BJ (cell line): ENCODE data around the gene STIM1. TPM values are rescaled to one million over a fixed set of nuclear protein-coding genes. Genes with fewer than 3 reads are reported as not detected.

Experiments used
- CTCF ChIA-PET: fragments of 350-600 bp; formaldehyde crosslinking; extraction: SDS; loops from one replicate; lab custom pipeline; 2021; ENCODE audit warnings: antibody characterized with exemption, inconsistent platforms; lab: Yijun Ruan, JAX
- POLR2A ChIA-PET: fragments of 300-600 bp; sonication (Branson Sonifier 250); formaldehyde crosslinking; extraction: SDS; loops from one replicate; lab custom pipeline; 2021; ENCODE audit warnings: antibody characterized with exemption; lab: Charles Lee
- DNase-seq: peaks from one replicate; pipeline ENCODE4 v3.0.0-alpha.2; 2011; ENCODE audit warnings: low read depth
- H3K27me3 ChIP-seq: 2 replicates; pipeline ENCODE4 v1.6.0; 2011; ENCODE audit warnings: low read length; ENCODE audit not compliant: control insufficient read depth, insufficient read depth
- H3K36me3 ChIP-seq: 2 replicates; pipeline ENCODE4 v1.5.1; 2011; ENCODE audit warnings: low read length; ENCODE audit not compliant: control insufficient read depth, insufficient read depth
- H3K4me3 ChIP-seq: 2 replicates; pipeline ENCODE4 v1.5.1; 2011; ENCODE audit warnings: low read depth, mild to moderate bottlenecking, control low read depth, low read length
- polyA plus RNA-seq: library from polyadenylated mRNA; depleted of rRNA; stranded (reverse); fragments of >200 nt; gene quantifications from 2 replicates; pipeline ENCODE4 v1.2.3, GENCODE V29; 2011
- TF ChIP-seq, protein P1 (sequence below): IDR thresholded peaks from 2 replicates; pipeline ENCODE4 v1.5.1; 2011; ENCODE audit warnings: low read depth, mild to moderate bottlenecking, control low read depth, inconsistent platforms, low read length, moderate library complexity; ENCODE audit not compliant: insufficient read depth

The STIM1 gene
- polyA plus RNA-seq, 1 experiment = 54.6 TPM

DNA sequence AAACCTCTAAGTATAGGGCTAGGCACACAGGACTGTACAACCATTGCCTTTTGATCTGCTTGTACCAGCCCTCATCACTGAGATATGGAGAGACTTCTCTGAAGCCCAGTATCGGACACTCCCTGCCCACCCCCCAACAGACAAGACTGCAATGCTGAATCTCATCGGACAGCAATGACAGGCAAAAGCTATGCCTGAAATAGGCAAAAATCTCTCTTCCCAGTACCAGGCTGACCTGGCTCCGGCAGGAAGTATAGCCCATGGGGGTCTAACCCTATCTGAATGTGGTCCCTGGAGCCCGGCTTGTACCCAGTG is 21.2 kb upstream of the STIM1 start:
- CTCF ChIA-PET = interaction anchor here (1.8 kb wide), 1 partner anchor 26 kb away, joined by 8 read pairs; the partner anchor contains the start of gene PGAP2

DNA sequence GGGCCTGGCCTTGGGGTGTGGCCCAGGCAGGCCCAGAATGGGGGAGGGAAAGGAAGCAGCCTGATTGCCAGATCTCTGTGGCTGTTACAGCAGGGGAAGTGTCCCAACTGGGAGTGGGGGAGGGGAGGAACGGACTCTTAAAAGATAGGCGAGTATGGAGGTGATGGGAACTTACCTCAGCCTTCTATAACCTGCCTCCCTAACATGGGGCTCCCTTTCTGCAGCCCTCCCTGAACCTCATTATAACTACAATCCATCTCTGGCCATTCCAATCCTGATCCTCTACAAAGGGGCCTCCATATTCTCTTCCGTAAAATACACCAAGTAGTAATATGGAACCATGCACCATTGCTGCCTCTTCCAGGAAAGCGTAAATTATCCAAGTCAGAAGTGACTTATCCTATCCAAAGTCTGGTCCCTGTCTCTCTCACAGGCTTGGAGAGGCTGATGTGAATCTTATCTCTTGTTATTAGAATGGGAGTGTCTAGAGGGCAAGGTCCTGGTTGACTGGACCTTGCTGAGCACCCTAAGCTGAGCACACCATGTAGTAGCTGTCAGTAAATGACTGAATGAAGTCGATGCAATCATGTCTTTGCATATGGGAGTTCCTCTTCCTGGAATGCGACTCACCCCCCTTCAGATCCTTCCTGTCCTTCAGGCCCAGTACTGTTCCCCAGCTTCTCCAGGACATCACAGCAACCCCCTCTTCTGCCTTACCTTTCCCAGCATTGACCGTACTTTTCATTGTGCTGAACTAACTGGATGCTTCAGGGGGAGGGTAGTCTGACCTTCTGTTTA is 20.6 kb upstream of the STIM1 start:
- H3K4me3 ChIP-seq = no peak overlapping the region
- DNase-seq = no peak
- H3K27me3 ChIP-seq = no peaks in the 10 kb centered on the region
- TF ChIP-seq, protein P1, sequence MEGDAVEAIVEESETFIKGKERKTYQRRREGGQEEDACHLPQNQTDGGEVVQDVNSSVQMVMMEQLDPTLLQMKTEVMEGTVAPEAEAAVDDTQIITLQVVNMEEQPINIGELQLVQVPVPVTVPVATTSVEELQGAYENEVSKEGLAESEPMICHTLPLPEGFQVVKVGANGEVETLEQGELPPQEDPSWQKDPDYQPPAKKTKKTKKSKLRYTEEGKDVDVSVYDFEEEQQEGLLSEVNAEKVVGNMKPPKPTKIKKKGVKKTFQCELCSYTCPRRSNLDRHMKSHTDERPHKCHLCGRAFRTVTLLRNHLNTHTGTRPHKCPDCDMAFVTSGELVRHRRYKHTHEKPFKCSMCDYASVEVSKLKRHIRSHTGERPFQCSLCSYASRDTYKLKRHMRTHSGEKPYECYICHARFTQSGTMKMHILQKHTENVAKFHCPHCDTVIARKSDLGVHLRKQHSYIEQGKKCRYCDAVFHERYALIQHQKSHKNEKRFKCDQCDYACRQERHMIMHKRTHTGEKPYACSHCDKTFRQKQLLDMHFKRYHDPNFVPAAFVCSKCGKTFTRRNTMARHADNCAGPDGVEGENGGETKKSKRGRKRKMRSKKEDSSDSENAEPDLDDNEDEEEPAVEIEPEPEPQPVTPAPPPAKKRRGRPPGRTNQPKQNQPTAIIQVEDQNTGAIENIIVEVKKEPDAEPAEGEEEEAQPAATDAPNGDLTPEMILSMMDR = no peak
- peaks cover 6% of the 10 kb centered on the region for H3K36me3 ChIP-seq
- ChIA-PET POLR2A (no interaction called here), CTCF (interaction anchor here (0.7 to 3.1 kb wide), 5 partner anchors 10 to 238 kb away, joined by 3 to 16 read pairs (median 4); partner anchors contain the start of gene PGAP2)

More for the DNA sequence above, 21.2 kb upstream of the STIM1 start:
- no peaks in the 10 kb centered on the region for H3K27me3 ChIP-seq
- DNase-seq = no peak
- no peak overlapping the region for H3K4me3 ChIP-seq
- POLR2A ChIA-PET = no interaction called here
- H3K36me3 ChIP-seq = peaks cover 6% of the 10 kb centered on the region
- TF ChIP-seq, protein P1 = no peak

DNA sequence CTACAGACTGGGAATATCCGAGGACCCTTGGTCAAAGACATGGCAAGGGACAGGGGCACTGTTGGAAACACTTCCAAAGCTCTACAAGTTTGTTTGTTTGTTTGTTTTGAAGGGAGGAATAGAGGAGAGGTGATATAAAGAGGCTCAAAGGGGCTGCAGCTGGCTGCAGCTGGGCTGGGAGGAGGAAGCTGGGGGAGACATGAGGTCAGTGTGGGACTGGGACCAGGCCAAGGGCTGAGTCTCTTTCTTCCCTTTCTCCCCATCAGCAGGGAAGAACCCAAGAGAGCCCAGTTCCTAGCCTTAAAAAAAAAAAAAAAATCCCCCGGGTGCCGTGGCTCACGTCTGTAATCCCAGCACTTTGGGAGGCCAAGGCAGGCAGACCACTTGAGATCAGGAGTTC is 19.7 kb upstream of the STIM1 start:
- H3K4me3 ChIP-seq = no peak overlapping the region
- H3K36me3 ChIP-seq = peaks cover 4% of the 10 kb centered on the region
- ChIA-PET POLR2A (no interaction called here), CTCF (interaction anchor here (0.6 to 3.1 kb wide), 7 partner anchors 11 to 237 kb away, joined by 3 to 16 read pairs (median 3); partner anchors contain the start of gene PGAP2)
- no peak for DNase-seq
- TF ChIP-seq, protein P1 = no peak
- no peaks in the 10 kb centered on the region for H3K27me3 ChIP-seq

DNA sequence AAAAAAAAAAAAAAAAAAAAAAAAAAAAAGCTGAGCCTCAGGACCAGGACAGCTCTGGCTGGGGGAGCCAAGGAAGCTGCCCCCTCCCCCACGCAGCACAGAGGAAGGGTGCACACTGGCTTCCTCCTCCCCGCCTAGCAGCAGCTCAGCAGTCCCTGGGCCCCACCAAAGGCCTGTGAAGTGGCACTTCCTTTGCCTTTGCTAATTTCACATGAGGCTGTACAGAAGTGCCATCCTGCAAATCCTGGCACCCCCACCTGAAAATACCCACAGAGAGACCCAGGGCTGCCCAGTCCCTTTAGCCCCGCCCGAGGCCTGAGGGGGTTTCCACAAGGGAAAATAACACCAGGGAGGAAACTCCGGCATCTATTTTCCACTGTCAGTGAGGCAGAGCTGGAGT is 18.6 kb upstream of the STIM1 start:
- CTCF ChIA-PET = interaction anchor here (0.9 to 3.1 kb wide), 2 partner anchors 18 to 236 kb away, joined by 3 to 16 read pairs; no protein-coding TSS in a partner anchor
- Histone ChIP-seq H3K27me3 (no peaks in the 10 kb centered on the region), H3K4me3 (no peak overlapping the region), H3K36me3 (peaks cover 2% of the 10 kb centered on the region)
- no peak for DNase-seq
- POLR2A ChIA-PET = no interaction called here
- TF ChIP-seq, protein P1 = no peak

DNA sequence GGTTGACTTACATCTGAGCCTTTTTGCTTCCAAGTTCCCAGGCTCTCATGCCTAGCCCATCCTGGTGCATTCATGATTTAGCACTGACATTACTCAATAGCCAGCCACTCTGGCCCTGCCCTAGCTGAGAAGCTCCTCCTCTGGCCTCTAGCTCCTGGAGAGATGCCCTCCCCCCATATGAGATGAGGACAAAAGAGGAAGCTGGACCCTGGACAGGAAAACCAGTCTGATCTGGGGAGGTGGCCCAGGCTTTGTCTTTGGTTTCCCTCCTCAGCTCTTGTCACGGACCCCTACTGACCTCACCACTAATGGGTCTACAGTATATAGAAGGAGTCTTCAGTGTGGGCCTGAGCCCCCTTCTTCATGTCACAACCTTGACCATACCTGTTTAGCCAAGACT is 17.7 kb upstream of the STIM1 start:
- TF ChIP-seq, protein P1 = no peak
- POLR2A ChIA-PET = no interaction called here
- CTCF ChIA-PET = interaction anchor here (1.4 to 3.1 kb wide), 3 partner anchors 25 to 235 kb away, joined by 3 to 16 read pairs (median 8); partner anchors contain the start of gene PGAP2
- no peak for DNase-seq
- H3K36me3 ChIP-seq = peaks cover 2% of the 10 kb centered on the region
- H3K4me3 ChIP-seq = no peak overlapping the region
- no peaks in the 10 kb centered on the region for H3K27me3 ChIP-seq
